GM19043 (cell line): ENCODE results near the gene TTC16.

Source experiments
- ATAC-seq: cut with Tn5 transposase; IDR thresholded peaks from one replicate; pipeline ENCODE4 v1.9.1; 2021; ENCODE audit warnings: low read depth; ENCODE audit not compliant: unreplicated experiment

TTC16 gene

DNA sequence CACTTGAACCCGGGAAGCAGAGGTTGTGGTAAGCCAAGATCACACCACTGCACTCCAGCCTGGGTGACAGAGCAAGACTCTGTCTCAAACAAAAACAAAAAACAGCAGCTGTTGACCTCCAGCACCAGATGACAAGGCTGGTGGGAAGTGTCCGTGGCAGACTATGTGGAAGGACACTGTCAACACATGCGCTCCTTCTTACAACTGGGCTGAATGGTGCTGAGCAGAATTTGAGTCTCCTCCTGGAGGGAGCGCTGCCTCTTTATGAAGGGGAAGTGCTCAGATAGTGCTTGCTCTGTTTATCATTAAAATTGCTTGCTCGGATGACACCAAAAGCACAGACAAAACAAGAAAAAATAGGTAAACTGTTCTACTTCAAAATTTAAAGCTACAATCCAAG is 18.3 kb upstream of the TTC16 start:
- ATAC-seq, result no peak

DNA sequence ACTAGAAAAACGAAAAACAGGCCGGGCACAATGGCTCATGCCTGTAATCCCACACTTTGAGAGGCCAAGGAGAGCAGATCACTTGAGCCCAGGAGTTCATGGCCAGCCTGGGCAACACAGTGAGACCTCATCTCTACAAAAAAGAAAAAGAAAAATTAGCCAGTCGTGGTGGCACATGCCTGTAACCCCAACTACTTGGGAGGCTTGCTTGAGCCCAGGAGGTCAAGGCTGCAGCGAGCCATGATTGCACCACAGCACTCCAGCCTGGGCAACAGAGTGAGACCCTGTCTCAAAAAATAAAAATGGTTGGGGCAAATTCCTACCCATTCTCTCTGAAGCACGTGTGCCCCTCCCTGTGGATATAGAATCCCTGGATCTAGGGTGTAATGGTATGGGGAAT is 17.5 kb upstream of the TTC16 start:
- no peak for ATAC-seq

DNA sequence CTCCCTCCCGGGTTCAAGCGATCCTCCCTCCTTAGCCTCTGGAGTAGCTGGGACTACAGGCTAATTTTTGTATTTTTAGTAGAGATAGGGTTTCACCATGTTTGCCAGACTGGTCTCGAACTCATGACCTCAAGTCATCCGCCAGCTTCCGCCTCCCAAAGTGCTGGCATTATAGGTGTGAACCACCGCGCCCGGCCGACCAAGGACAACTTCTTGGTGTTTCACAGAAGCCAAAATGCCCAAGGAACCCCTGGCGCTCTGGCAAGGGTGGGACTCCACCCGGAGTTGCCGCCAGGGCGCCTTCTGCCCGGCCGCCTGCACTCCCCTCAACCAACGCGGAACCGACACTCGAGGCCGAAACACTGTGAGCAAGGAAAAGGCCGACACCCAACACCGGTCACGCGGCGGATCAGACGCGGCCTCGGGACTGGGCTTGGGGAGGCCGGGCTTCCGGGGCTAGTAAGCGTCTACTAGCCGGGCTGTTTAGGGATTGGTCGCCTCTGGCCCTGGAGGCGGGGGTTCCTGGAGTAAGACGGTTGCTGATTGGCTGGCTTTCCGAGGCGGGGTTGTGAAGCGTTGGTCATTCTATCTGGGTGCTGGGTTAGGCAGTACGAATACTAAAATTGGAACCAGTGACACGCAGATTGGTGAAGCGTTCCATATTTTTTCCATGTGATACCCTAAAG is 16.8 kb upstream of the TTC16 start:
- peak; percentile 96 for ATAC-seq

DNA sequence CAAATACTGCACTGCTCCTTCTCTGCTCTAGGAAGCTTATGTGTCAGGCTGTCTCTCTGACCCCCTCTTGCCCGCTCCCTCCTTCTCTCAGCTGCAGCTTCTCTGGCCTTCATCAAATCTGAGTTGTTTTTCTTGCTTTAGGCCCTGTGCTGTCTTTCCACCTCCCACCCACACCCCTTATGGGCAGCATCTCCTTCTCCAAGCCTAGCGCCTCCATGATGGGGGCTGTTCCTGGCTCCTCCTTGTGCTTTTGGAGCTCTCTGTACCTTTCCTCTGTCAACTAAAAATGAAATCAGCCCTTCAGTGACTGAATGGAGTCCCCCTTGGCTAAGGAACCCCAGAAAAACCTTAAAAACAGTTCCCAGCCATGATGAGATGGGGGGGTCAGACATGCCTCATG is 15.7 kb upstream of the TTC16 start:
- ATAC-seq, result no peak

DNA sequence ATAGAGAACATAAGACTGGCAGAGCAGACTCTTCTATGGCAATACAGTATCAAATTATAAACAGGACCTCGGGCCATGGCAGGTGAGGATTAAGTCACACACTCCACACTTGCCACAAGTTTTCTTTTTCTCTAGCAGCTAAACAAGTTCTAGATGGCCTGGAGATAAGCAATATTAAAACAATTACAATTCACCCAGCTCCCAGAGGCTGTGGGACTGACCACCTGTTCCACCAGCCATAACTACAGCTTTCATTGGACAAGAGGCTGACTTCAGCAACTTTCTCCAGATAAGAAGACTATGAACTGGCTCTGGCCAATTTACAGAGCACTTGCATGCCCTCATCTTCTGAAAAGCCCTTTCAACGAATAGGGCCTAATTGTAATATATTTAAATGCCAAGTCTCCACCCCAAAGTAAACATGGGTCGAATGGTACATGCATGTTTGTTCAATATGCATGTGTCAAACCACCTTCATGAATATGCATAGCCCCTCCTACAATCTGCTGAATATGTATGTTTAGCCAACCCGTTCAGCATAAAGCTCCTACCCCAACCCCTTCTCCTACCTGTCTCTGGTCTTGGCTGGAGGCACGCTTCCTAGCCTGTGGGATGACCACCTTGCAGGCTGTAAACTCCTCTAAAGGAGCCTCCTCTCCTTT is 15.2 kb upstream of the TTC16 start:
- no peak for ATAC-seq

DNA sequence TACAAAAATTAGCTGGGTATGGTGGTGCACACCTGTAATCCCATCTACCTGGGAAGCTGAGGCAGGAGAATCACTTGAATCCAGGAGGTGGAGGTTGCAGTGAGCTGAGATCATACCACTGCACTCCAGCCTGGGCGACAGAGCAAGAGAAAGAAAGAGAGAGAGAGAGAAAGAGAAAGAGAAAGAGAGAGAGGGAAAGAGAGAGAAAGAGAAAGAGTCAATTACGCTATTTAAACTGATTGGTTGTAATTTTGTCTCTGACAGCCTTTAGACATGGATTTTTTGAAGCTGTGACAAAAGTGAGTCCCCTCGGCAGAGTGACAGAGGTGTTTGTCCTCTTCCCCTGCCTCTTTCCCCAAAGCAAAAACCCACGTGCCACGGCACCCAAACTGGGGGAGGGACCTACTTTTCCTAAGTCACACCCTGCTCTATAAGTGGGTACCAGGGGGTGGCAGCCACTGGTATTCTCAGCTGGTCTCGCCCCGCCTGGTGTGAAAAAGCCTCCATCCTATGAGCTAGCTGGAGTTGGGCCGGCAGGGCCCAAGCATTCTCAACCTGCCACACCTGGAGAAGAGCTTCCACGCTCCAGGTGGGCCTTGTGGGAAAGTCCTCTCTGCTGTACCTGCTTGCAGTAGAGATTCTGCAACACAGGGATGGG is 12.5 kb upstream of the TTC16 start:
- no peak for ATAC-seq

DNA sequence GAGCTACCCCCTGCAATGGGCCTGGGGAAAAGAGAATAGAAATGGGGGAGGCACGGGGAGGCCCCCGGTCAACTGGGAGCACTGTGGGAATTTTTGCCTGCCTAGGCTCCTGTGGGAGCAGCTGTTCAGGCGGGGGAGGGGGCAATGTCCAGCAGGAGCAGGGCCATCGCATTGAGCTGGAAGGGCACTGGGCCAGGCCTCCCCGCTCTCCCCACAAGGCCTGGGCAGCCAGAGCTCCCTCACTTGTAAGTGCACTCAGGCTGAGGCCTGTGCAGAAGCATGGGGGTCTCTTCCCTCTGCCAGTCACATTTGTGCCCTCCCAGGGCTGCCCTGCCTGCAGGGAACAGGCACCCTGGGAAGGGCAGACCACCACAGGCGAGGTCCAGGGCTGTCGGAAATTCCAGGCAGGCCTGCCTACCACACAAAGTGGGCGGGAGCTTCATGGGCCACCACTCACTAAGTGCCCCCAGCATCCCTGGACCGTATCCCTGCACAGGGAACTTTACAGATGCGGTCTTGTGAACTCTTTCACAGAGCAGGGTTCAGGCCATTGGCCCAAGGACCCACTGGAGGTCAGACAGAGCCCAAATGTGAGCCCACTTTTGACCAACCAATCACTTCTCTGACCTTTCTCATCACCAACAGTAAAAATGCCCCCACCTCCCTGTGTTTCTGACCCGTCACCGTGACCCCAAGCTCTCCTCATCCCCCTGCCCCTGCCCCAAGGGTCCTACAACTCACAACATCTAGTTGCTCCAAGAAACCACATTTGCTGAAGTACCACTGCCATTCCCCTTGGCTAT is 10.1 kb upstream of the TTC16 start:
- no peak for ATAC-seq

DNA sequence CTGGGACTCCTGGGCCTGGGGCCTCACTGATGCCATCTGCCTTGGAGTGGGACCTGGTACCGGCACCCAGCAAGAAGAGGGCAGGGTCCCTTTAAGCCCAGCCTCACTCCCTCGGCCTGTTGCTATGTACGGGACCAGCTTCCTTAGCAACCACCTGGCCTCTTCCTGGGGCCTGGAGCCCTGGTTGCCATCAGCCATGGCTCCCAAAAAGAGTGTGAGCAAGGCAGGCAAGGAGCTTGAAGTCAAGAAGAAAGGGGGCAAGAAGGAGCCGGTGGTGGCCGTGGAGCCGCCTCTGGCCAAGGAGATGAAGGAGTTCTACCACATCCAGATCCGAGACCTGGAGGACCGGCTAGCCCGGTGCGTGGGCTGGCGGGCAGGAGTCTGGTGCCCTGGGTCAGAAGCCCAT is 9.0 kb upstream of the TTC16 start, which contains the start of gene CFAP157:
Gene CFAP157 (plus strand): TSS at position 153 of the 406 bp plus-strand sequence. CDS start 44 bp downstream, at position 197.
- no peak for ATAC-seq

DNA sequence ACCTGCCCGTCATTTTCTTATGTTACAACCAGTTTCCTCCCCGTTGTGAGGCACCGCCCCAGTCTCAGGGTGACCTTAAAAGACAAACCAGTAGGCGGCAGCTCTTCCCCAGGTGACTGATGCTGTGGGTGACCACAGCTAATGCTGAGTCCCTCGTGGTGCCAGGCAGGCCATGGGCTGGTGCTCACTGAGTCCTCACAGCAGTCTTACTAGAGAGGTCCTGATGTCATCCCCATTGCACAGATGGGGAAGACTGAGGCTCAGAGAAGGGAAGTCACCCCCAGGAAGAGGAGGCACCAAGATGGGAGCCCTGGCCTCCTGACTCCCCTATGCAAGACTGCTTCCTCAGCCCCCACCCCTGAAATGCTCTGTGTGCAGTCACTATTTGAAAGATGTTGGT is 8.1 kb upstream of the TTC16 start:
- ATAC-seq, result no peak

DNA sequence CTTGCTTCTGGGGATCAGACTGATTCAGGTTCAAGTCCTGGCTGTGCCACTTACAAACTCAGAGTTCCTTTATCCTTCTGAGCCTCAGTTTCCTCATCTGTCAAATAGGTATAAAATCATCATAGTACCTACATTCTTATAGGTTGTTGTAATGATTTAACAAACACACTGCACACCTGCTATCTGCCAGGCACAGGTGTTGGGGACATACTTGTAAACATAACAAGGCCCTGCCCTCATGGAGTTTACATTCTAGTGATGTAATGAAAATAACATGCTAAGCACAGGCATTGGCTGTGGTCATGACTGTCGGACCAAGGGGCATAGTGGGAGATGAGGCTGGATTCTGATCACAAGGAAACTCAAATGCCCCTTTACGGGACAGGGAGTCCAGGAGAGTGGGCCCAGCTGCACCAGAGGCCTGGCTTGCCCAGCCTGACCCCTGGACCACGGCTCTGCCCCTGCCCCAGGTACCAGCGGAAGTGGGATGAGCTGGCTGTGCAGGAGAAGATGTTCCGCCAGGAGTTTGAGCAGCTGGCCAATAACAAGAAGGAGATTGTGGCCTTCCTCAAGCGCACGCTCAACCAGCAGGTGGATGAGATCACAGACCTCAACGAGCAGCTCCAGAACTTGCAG is 6.8 kb upstream of the TTC16 start:
- no peak for ATAC-seq

DNA sequence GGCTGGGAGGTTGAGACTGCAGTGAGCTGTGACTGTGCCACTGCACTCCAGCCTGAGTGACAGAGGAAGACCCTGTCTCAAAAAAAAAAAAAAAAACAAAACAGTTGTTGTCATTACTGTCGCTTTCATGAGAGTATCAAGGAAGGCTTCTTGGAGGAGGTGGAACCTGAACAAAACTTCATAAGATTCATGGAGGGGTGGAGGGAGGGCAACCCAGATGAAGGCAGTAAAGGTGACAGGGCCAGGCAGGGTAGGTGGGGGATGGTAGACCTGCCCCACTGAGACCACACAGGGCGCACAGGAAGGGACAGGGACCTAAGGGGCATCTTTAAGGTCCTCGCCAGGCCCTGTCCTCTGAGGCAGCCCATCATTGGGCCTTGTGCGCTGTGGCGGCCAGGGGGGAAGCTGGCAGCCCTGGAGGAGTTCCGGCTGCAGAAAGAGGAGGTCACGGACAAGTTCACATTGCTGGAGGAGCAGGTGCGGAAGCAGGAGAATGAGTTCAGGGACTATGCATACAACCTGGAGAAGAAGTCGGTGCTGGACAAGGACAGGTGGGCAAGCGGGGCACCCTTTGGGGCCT is 5.6 kb upstream of the TTC16 start:
- no peak for ATAC-seq

DNA sequence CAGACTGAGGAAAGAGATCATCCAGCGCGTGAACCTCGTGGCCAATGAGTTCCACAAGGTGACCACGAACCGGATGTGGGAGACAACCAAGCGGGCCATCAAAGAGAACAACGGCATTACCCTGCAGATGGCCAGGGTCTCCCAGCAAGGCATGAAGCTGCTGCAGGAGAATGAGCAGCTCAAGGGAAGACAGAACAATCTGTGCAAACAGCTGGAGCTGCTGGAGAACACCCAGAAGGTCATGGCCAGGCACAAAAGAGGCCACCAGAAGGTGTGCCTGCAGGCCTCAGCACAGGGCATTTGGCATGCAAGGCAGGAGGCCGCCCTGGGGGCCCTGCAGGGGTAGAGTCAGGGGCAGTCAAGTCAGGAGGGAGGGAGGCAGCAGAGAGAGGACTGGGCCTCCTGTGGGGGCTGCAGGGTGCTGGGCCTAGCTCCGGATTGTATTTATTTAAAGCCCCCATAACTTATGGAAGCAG is 4.6 kb upstream of the TTC16 start:
- no peak for ATAC-seq

DNA sequence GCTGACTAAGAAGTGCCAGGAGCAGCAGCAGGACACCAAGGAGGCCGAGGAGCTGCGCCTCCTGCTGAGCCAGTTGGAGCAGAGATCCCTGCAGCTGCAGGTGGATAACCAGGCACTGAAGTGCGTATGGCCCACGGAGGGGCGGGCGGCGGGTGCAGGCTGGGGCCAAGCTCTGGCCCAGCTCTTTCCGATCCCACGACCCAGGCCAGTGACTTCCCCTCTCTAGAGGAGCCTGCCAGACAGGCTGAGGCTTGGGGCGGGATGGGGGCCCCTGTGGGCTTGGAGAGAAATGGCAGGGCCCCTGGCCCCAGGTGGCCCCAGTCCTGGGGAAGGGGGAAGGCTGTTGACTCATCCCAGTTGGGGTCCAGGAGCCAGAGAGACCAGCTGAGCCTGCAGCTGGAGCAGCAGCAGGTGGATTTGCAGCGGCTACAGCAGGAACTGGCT is 4.0 kb upstream of the TTC16 start:
- ATAC-seq, result no peak

DNA sequence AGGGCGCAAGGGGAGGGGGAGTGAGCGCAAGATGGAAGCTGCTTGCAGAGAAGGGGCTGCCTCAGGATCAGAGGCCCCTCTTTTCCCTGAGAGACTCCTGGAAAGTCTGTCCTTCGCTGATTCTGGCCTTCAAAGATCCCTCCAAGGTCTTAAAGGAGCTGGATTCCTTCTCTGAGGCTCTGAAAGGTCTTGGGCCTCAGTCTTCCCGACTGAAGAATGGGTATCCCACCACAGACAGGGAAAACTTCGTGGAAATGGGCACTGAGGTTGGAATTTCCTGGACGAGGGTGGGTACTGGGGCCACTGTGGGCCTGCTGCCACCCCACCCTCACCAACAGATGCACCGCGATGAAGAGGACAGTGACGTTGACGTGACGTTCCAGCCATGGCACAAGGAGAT is 3.5 kb upstream of the TTC16 start:
- no peak for ATAC-seq

DNA sequence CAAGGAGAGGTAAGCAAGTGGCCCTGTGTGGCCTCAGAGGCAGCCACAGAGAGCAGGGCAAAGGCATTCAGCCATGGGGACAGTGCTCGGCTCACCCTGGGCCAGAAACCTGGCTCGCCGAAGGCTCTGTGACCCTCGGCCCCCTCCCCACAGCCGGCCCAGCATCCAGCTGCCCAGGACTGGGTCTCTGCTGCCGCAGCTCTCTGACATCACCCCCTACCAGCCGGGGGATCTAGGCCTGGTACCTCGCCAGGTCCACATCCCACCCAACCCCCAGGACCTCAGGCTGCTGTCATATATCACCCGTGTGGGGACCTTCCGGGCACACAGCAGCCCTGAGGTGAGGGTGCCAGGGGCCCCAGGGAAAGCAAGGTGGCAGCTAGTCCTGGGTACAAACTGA is 3.0 kb upstream of the TTC16 start:
- ATAC-seq, result no peak

DNA sequence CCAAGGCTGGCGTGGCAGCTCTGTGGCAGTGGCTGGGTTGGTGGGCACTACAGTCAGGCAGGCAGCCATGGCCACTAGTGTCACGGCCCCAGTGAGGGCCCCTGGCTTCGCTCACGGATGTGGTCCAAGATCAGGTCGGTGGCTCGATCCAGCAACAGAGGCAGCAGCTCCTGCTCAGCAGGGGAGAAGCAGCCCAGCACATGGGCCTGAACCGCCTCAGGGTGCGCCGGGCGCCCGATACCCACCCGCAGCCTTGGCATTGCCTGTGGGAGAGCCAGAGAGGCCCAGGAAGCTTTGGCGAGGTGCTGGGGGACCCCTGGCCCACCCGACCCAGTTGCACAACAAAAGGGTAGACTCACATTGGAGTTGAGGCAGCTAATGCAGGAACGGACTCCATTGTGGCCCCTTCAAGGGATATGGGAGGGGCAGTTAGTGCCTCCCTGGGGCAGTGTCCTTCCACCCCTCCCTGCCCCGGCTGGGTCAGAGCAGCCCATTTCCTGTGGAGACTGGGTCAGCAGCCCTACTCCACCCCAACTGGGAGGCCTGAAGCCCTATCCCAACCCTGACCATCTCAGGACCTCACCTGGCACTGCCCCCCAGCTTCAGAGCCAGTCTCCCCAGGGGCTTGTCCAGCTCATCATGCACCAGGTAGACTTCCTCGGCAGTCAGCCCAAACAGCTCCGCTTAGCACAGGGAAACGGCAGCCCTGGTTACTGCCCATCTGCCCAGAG is 1.7 kb upstream of the TTC16 start:
- ATAC-seq, result no peak

DNA sequence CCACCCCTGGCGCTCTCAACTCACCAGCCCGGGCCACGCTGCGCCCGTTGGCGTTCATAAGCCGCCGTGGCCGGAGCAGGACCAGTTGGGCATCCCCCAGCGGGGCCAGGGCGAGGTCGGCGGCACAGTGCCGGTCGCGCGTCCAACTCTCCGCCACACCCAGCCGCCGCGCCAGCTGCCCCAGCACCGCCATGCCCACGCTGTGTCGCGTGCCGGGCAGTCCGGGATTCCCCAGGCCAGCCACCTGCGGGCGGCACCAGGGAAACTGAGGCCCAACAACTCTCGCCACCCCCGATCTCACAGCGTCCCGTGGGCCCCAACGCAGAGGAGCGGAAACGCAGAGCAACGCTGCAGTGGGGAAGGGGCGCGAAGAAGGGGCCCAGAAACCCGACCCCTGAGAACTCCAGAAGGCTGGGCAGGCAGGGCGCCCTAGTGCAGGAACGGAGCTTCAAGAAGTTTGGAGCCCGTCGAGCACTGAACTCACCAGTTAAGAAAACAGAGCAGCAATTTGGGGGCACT is 869 bp upstream of the TTC16 start:
- no peak for ATAC-seq

DNA sequence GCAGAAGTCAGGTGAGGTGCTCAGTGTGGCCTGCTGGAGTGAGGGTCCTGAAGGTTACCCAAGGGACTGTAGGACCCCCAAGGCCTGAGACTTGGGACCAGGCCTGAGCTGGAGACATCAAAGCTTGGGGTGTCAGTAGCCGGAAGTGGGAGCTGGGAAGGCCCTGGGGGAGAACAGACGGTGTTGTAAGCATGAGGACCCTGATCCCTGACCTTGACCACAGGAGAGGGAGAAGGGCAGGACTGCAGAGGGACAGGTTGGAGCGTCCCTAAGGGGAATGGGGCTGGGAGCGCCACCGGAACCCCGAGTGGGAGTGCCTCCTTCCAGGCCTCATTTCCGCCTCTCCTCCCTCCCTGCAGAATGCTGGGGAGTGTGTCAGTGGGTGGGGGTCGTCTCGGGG is 533 bp downstream of the TTC16 start:
- no peak for ATAC-seq

DNA sequence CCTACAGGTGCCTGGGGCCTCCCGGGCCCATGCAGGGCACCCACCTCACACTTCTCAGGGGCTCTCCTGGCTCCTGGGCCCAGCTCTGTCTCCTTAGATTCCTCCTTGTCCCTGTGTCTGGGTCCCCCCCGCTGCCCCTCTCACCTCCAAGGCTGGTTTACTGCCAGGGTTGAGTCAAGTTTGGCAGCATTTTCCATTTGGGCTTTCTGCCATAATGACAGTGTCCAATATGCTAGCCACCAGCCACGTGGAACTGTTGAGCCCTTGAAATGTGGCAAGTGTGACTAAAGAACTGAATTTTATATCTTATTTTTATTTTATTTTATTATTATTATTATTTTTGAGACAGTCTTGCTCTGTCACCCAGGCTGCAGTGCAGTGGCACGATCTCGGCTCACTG is 1.9 kb downstream of the TTC16 start:
- no peak for ATAC-seq
